Fibroblast of lung (primary cell): ENCODE data around the gene PPL. TPM values are rescaled to one million over a fixed set of nuclear protein-coding genes. Genes with fewer than 3 reads are reported as not detected.

Experiments
- DNase-seq, 2 donors: peaks; one replicate each; pipeline versions ENCODE4 v3.0.0 to v3.0.0-alpha.2; 2010; ENCODE audit warnings: low read depth in 2 of 2
- H2AFZ ChIP-seq: 2 replicates; pipeline ENCODE4 v1.5.1; 2012; ENCODE audit warnings: low read length, control low read depth, inconsistent platforms
- H3K27ac ChIP-seq: 2 replicates; pipeline ENCODE4 v1.5.1; 2011; ENCODE audit warnings: low read length, control low read depth; ENCODE audit not compliant: insufficient read depth
- H3K27me3 ChIP-seq: 2 replicates; pipeline ENCODE4 v1.5.1; 2011; ENCODE audit warnings: mild to moderate bottlenecking, low read length; ENCODE audit not compliant: control insufficient read depth, insufficient read depth
- H3K36me3 ChIP-seq: 2 replicates; pipeline ENCODE4 v1.5.1; 2011; ENCODE audit warnings: low read length; ENCODE audit not compliant: control insufficient read depth, insufficient read depth
- H3K4me1 ChIP-seq: 2 replicates; pipeline ENCODE4 v1.5.1; 2011; ENCODE audit warnings: low read length; ENCODE audit not compliant: control insufficient read depth, insufficient read depth; ENCODE audit errors: extremely low read depth
- H3K4me2 ChIP-seq: 2 replicates; pipeline ENCODE4 v1.5.1; 2011; ENCODE audit warnings: low read length, control low read depth; ENCODE audit not compliant: insufficient read depth; ENCODE audit errors: extremely low read depth
- H3K4me3 ChIP-seq, 4 experiments: fragments of 200-600 bp in 1 of 4; sonication (generic) in 1 of 4; replicated peaks in 1 of 4; 2 replicates each; pipeline ENCODE4 v1.5.1; 2011 to 2016; ENCODE audit warnings: low read length in 4 of 4, low read depth in 3 of 4, mild to moderate bottlenecking in 3 of 4, control low read depth in 2 of 4, inconsistent platforms in 1 of 4, mixed read lengths in 1 of 4; ENCODE audit not compliant: insufficient read depth in 1 of 4; ENCODE audit errors: control extremely low read depth in 1 of 4
- H3K79me2 ChIP-seq: 2 replicates; pipeline ENCODE4 v1.5.1; 2012; ENCODE audit warnings: mild to moderate bottlenecking, low read length, inconsistent platforms; ENCODE audit not compliant: control insufficient read depth, insufficient read depth
- H3K9ac ChIP-seq: 2 replicates; pipeline ENCODE4 v1.5.1; 2011; ENCODE audit warnings: mild to moderate bottlenecking, low read length, control low read depth; ENCODE audit not compliant: insufficient read depth
- H3K9me3 ChIP-seq: 2 replicates; pipeline ENCODE4 v1.5.1; 2012; ENCODE audit warnings: low read depth, low read length; ENCODE audit not compliant: control insufficient read depth, insufficient read depth
- H4K20me1 ChIP-seq: 2 replicates; pipeline ENCODE4 v1.5.1; 2011; ENCODE audit warnings: low read length; ENCODE audit not compliant: control insufficient read depth, insufficient read depth; ENCODE audit errors: extremely low read depth
- CTCF ChIP-seq, 2 donors: IDR thresholded peaks in 1 of 2; conservative IDR thresholded peaks in 1 of 2; 1 replicate in 1 of 2; 2 replicates in 1 of 2; pipeline ENCODE4 v1.5.1; 2011 to 2012; ENCODE audit warnings: low read length in 2 of 2, control low read depth in 1 of 2, inconsistent platforms in 1 of 2, low read depth in 1 of 2, mild to moderate bottlenecking in 1 of 2
- EZH2 ChIP-seq: IDR thresholded peaks from 2 replicates; pipeline ENCODE4 v1.5.1; 2012; ENCODE audit warnings: low read length, control low read depth, mild to moderate bottlenecking; ENCODE audit errors: missing control alignments
- polyA plus RNA-seq, 2 donors: library from polyadenylated mRNA; depleted of rRNA in 1 of 2; stranded (reverse) in 1 of 2; unstranded in 1 of 2; fragments of >200 nt; gene quantifications; 2 replicates each; pipeline ENCODE4 v1.2.1, GENCODE V29; 2011 to 2012; ENCODE audit warnings: missing spikeins in 1 of 2
- total RNA-seq: library from RNA; depleted of rRNA; stranded (reverse); fragments of >200 nt; gene quantifications from 2 replicates; pipeline ENCODE4 v1.2.1, GENCODE V29; 2014

The PPL gene
- total and polyA plus RNA-seq, 2 donors (not counting 1 experiment from before 2014, with no cell fraction given): 5.0 to 50.5 TPM

- no peak overlapping the region for H3K4me2 ChIP-seq
- H3K27ac ChIP-seq: no peak overlapping the region
- no peak for TF ChIP-seq EZH2
- TF ChIP-seq CTCF (conservative IDR thresholded peaks at IDR 0.05 in 1 of 2, IDR thresholded peaks at IDR 0.05 in 1 of 2; ENCODE audit: low read depth in 1 of 2, low read length in 2 of 2): no peak
- H3K27me3 ChIP-seq: no peaks in the 10 kb centered on the region
- H2AFZ ChIP-seq: no peak overlapping the region
- H3K79me2 ChIP-seq: no peaks in the 10 kb centered on the region
- peaks cover 2% of the 10 kb centered on the region for H3K4me1 ChIP-seq
- no peak for DNase-seq
- H3K36me3 ChIP-seq: peaks cover 36% of the 10 kb centered on the region
- no peak overlapping the region for H3K4me3 ChIP-seq
- H3K9ac ChIP-seq: no peak overlapping the region
- no peaks in the 10 kb centered on the region for H3K9me3 ChIP-seq
- H4K20me1 ChIP-seq: no peaks in the 10 kb centered on the region
Observed at GRCh38 chr16:4886151-4886550, 50.8 kb downstream of the PPL start.

GRCh38 chr16:4884972-4885874, 51.7 kb downstream of the PPL start:
- Histone ChIP-seq H3K9me3 (no peaks in the 10 kb centered on the region), H2AFZ (no peak overlapping the region), H3K27me3 (no peaks in the 10 kb centered on the region), H3K4me1 (peaks cover 2% of the 10 kb centered on the region), H4K20me1 (no peaks in the 10 kb centered on the region), H3K4me3 (no peak overlapping the region), H3K4me2 (no peak overlapping the region), H3K27ac (no peak overlapping the region), H3K36me3 (peaks cover 39% of the 10 kb centered on the region), H3K79me2 (no peaks in the 10 kb centered on the region), H3K9ac (no peak overlapping the region)
- no peak for DNase-seq
- no peak for TF ChIP-seq EZH2
- TF ChIP-seq CTCF (conservative IDR thresholded peaks at IDR 0.05 in 1 of 2, IDR thresholded peaks at IDR 0.05 in 1 of 2; ENCODE audit: low read depth in 1 of 2, low read length in 2 of 2): no peak

GRCh38 chr16:4884209-4884608, 52.7 kb downstream of the PPL start:
- Histone ChIP-seq H4K20me1 (no peaks in the 10 kb centered on the region), H3K4me3 (no peak overlapping the region), H3K9me3 (no peaks in the 10 kb centered on the region), H2AFZ (no peak overlapping the region), H3K4me1 (peaks cover 2% of the 10 kb centered on the region), H3K4me2 (no peak overlapping the region), H3K27ac (no peak overlapping the region), H3K9ac (no peak overlapping the region), H3K36me3 (peaks cover 40% of the 10 kb centered on the region), H3K79me2 (no peaks in the 10 kb centered on the region), H3K27me3 (no peaks in the 10 kb centered on the region)
- DNase-seq: no peak
- TF ChIP-seq CTCF (conservative IDR thresholded peaks at IDR 0.05 in 1 of 2, IDR thresholded peaks at IDR 0.05 in 1 of 2; ENCODE audit: low read depth in 1 of 2, low read length in 2 of 2): no peak
- TF ChIP-seq EZH2: no peak
